ENCODE results near the gene EIF4EBP2. TPM values are rescaled to one million over a fixed set of nuclear protein-coding genes. Genes with fewer than 3 reads are reported as not detected.

The EIF4EBP2 gene
- polyA plus RNA-seq, 1 of the 3 experiments (the other 2 are of a cell fraction) = 9.9 TPM

- 95% methylated on average over 4 of the region's 4 CpGs for WGBS (ENCODE audit: low lambda C conversion rate)
- POLR2A ChIA-PET = no interaction called here
- Histone ChIP-seq H3K79me2 (ENCODE audit: insufficient read depth) (no peaks in the 10 kb centered on the region), H3K4me1 (ENCODE audit: control insufficient read depth in 1 of 2, insufficient read depth in 2 of 2, low read depth in 1 of 2, low read length in 1 of 2) (peaks cover 3 to 26% of the 10 kb centered on the region in 2 experiments; a peak in 3 of 4 replicates), H3K27me3 (ENCODE audit: insufficient read depth) (no peaks in the 10 kb centered on the region), H4K20me1 (ENCODE audit: insufficient read depth) (no peaks in the 10 kb centered on the region), H3K4me2 (no peak overlapping the region), H3K36me3 (replicated peaks in 1 of 2; ENCODE audit: control insufficient read depth in 1 of 2, insufficient read depth in 2 of 2, low read length in 1 of 2) (no peaks in the 10 kb centered on the region), H3K9me2 (no peaks in the 10 kb centered on the region), H2AFZ (ENCODE audit: low read depth) (no peak overlapping the region), H3F3A (replicated peaks; ENCODE audit: insufficient read depth) (peaks cover 6% of the 10 kb centered on the region), H3K4me3 (ENCODE audit: low read depth in 2 of 2, low read length in 1 of 2) (no peak overlapping the region), H3K27ac (ENCODE audit: low read depth in 2 of 2, low read length in 1 of 2) (no peak overlapping the region), H3K9ac (no peak overlapping the region), H3K9me3 (no peaks in the 10 kb centered on the region)
- CTCF ChIA-PET = interaction anchor here (0.7 to 1.7 kb wide), 5 partner anchors 11 to 401 kb away, joined by 3 to 5 read pairs (median 3); no protein-coding TSS in a partner anchor
- no peak for TF ChIP-seq IRF3 (IDR thresholded peaks at IDR 0.05; ENCODE audit: low read depth, low read length)
- no peak for TF ChIP-seq RXRA (IDR thresholded peaks at IDR 0.05; ENCODE audit: borderline replicate concordance, low read depth)
- no peak for TF ChIP-seq RAD21 (IDR thresholded peaks at IDR 0.05; ENCODE audit: low read length)
- no peak for TF ChIP-seq SMC3 (IDR thresholded peaks at IDR 0.05; ENCODE audit: low read depth, low read length)
- TF ChIP-seq TCF12 (IDR thresholded peaks at IDR 0.05) = no peak
- TF ChIP-seq EP300 (IDR thresholded peaks at IDR 0.05; ENCODE audit: borderline replicate concordance in 1 of 2, low read depth in 1 of 2, low read length in 1 of 2) = no peak
- TF ChIP-seq USF2 (IDR thresholded peaks at IDR 0.05; ENCODE audit: borderline replicate concordance, low read depth, low read length) = no peak
- DNase-seq = no peak
Measured at GRCh38 chr10:70359017-70359550, 44.9 kb upstream of the EIF4EBP2 start.

- no peak for DNase-seq
- Histone ChIP-seq H3K27me3 (ENCODE audit: insufficient read depth) (no peaks in the 10 kb centered on the region), H2AFZ (ENCODE audit: low read depth) (no peak overlapping the region), H3K4me2 (no peak overlapping the region), H3K9me2 (no peaks in the 10 kb centered on the region), H3K27ac (ENCODE audit: low read depth in 2 of 2, low read length in 1 of 2) (no peak overlapping the region), H3K36me3 (replicated peaks in 1 of 2; ENCODE audit: control insufficient read depth in 1 of 2, insufficient read depth in 2 of 2, low read length in 1 of 2) (no peaks in the 10 kb centered on the region), H4K20me1 (ENCODE audit: insufficient read depth) (no peaks in the 10 kb centered on the region), H3F3A (replicated peaks; ENCODE audit: insufficient read depth) (peaks cover 6% of the 10 kb centered on the region), H3K79me2 (ENCODE audit: insufficient read depth) (no peaks in the 10 kb centered on the region), H3K9me3 (no peaks in the 10 kb centered on the region), H3K9ac (no peak overlapping the region), H3K4me3 (ENCODE audit: low read depth in 2 of 2, low read length in 1 of 2) (no peak overlapping the region), H3K4me1 (ENCODE audit: control insufficient read depth in 1 of 2, insufficient read depth in 2 of 2, low read depth in 1 of 2, low read length in 1 of 2) (peaks cover 6 to 20% of the 10 kb centered on the region in 2 experiments; a peak in 3 of 4 replicates)
- 95% methylated on average over 2 of the region's 2 CpGs for WGBS (ENCODE audit: low lambda C conversion rate)
- TF ChIP-seq GATA2 (CRISPR knock-in tag; IDR thresholded peaks at IDR 0.05) (no peak), RFX5 (IDR thresholded peaks at IDR 0.05; ENCODE audit: low read length) (no peak), CHD2 (IDR thresholded peaks at IDR 0.05; ENCODE audit: low read length, partially characterized antibody) (no peak), PBX3 (IDR thresholded peaks at IDR 0.05) (no peak), NFIC (IDR thresholded peaks at IDR 0.05; ENCODE audit: borderline replicate concordance) (no peak), GABPA (IDR thresholded peaks at IDR 0.05; ENCODE audit: low read depth) (no peak), EZH2phosphoT487 (IDR thresholded peaks at IDR 0.05; ENCODE audit: borderline replicate concordance, low read depth) (no peak), FOXJ3 (CRISPR knock-in tag; IDR thresholded peaks at IDR 0.05) (no peak), NRF1 (IDR thresholded peaks at IDR 0.05; ENCODE audit: low read depth, low read length) (no peak)
- ChIA-PET CTCF (interaction anchor here (9.0 kb wide), 1 partner anchor 140 kb away, joined by 214 read pairs; no protein-coding TSS in a partner anchor), POLR2A (no interaction called here)
Measured at GRCh38 chr10:70360215-70360614, 43.7 kb upstream of the EIF4EBP2 start.
